H9 (cell line): ENCODE measurements around the gene DNAJC11. TPM values are rescaled to one million over a fixed set of nuclear protein-coding genes. Genes with fewer than 3 reads are reported as not detected.

Experiments
- DNase-seq: peaks from one replicate; pipeline ENCODE4 v3.0.0-alpha.2; 2017
- H2AFZ ChIP-seq: one replicate; pipeline ENCODE4 v1.6.1; 2013; ENCODE audit warnings: mild to moderate bottlenecking, low read length, control low read depth, moderate library complexity
- H2AK5ac ChIP-seq: 2 replicates; pipeline ENCODE4 v1.6.1; 2013; ENCODE audit warnings: low read length, control low read depth, mixed read lengths; ENCODE audit not compliant: insufficient read length
- H2BK120ac ChIP-seq: one replicate; pipeline ENCODE4 v1.6.1; 2013; ENCODE audit warnings: low read depth, mild to moderate bottlenecking, low read length, control low read depth, inconsistent platforms; ENCODE audit not compliant: poor library complexity, severe bottlenecking
- H2BK12ac ChIP-seq: 2 replicates; pipeline ENCODE4 v1.6.1; 2013; ENCODE audit warnings: low read length, control low read depth, mixed read lengths, low read depth; ENCODE audit not compliant: insufficient read length
- H2BK15ac ChIP-seq: 2 replicates; pipeline ENCODE4 v1.6.1; 2013; ENCODE audit warnings: low read depth, low read length, control low read depth
- H2BK20ac ChIP-seq: one replicate; pipeline ENCODE4 v1.6.1; 2013; ENCODE audit warnings: low read depth, mild to moderate bottlenecking, low read length, control low read depth, inconsistent platforms; ENCODE audit not compliant: poor library complexity, severe bottlenecking
- H2BK5ac ChIP-seq: 2 replicates; pipeline ENCODE4 v1.6.1; 2013; ENCODE audit warnings: low read length, control low read depth, mixed read lengths; ENCODE audit not compliant: insufficient read length
- H3K14ac ChIP-seq: 2 replicates; pipeline ENCODE4 v1.6.1; 2013; ENCODE audit warnings: low read length, control low read depth; ENCODE audit not compliant: insufficient read depth
- H3K18ac ChIP-seq: 2 replicates; pipeline ENCODE4 v1.6.1; 2013; ENCODE audit warnings: low read depth, mild to moderate bottlenecking, mixed read lengths, low read length, control low read depth; ENCODE audit not compliant: insufficient read length
- H3K23ac ChIP-seq: 2 replicates; pipeline ENCODE4 v1.6.1; 2013; ENCODE audit warnings: low read length, control low read depth, mixed read lengths, low read depth; ENCODE audit not compliant: insufficient read length
- H3K23me2 ChIP-seq: 2 replicates; pipeline ENCODE4 v1.6.1; 2013; ENCODE audit warnings: low read depth, mild to moderate bottlenecking, mixed read lengths, low read length, control low read depth; ENCODE audit not compliant: insufficient read length, poor library complexity, severe bottlenecking
- H3K27ac ChIP-seq: 2 replicates; pipeline ENCODE4 v1.5.1; 2013; ENCODE audit warnings: low read length, control low read depth, mixed read lengths, low read depth; ENCODE audit not compliant: insufficient read length
- H3K27me3 ChIP-seq: 2 replicates; pipeline ENCODE4 v1.6.1; 2013; ENCODE audit warnings: low read length, control low read depth, inconsistent platforms; ENCODE audit not compliant: insufficient read depth
- H3K4ac ChIP-seq: 2 replicates; pipeline ENCODE4 v1.6.1; 2013; ENCODE audit warnings: low read depth, mild to moderate bottlenecking, control low read depth, inconsistent platforms, low read length, moderate library complexity
- H3K4me1 ChIP-seq: 2 replicates; pipeline ENCODE4 v1.6.1; 2013; ENCODE audit warnings: low read length, control low read depth, inconsistent platforms; ENCODE audit not compliant: insufficient read depth
- H3K4me2 ChIP-seq: 2 replicates; pipeline ENCODE4 v1.6.1; 2013; ENCODE audit warnings: low read length, control low read depth, mixed read lengths; ENCODE audit not compliant: insufficient read length, insufficient read depth
- H3K56ac ChIP-seq: 2 replicates; pipeline ENCODE4 v1.6.1; 2013; ENCODE audit warnings: low read depth, mild to moderate bottlenecking, mixed read lengths, low read length, control low read depth; ENCODE audit not compliant: insufficient read length
- H3K79me1 ChIP-seq: 2 replicates; pipeline ENCODE4 v1.6.1; 2013; ENCODE audit warnings: low read depth, mild to moderate bottlenecking, moderate library complexity, low read length, control low read depth, inconsistent platforms; ENCODE audit not compliant: insufficient read depth, poor library complexity, severe bottlenecking
- H3K79me2 ChIP-seq: 2 replicates; pipeline ENCODE4 v1.6.1; 2013; ENCODE audit warnings: low read length, control low read depth, inconsistent platforms; ENCODE audit not compliant: insufficient read depth
- H3K9ac ChIP-seq: 2 replicates; pipeline ENCODE4 v1.6.1; 2013; ENCODE audit warnings: low read length, control low read depth, mixed read lengths; ENCODE audit not compliant: insufficient read length; ENCODE audit errors: extremely low read depth
- H3K9me3 ChIP-seq: one replicate; pipeline ENCODE4 v1.6.1; 2013; ENCODE audit warnings: low read depth, low read length, inconsistent platforms; ENCODE audit not compliant: control insufficient read depth
- H3T11ph ChIP-seq: one replicate; pipeline ENCODE4 v1.6.1; 2013; ENCODE audit warnings: mild to moderate bottlenecking, low read length, control low read depth, inconsistent platforms
- H4K20me1 ChIP-seq: one replicate; pipeline ENCODE4 v1.6.1; 2013; ENCODE audit not compliant: control insufficient read depth, insufficient read length, insufficient read depth
- H4K5ac ChIP-seq: 2 replicates; pipeline ENCODE4 v1.6.1; 2013; ENCODE audit warnings: low read depth, mild to moderate bottlenecking, mixed read lengths, low read length, control low read depth; ENCODE audit not compliant: insufficient read length
- H4K8ac ChIP-seq: replicated peaks from 2 replicates; pipeline ENCODE4 v1.6.1; 2013; ENCODE audit warnings: low read length, control low read depth, mixed read lengths, low read depth; ENCODE audit not compliant: insufficient read length
- H4K91ac ChIP-seq: 2 replicates; pipeline ENCODE4 v1.6.1; 2013; ENCODE audit warnings: low read depth, mild to moderate bottlenecking, moderate library complexity, mixed read lengths, low read length, control low read depth; ENCODE audit not compliant: insufficient read length
- H3K27ac Mint-ChIP-seq, 3 experiments: 2 replicates in 2 of 3; 3 replicates in 1 of 3; pipeline ENCODE4 v1.8.0; 2020 to 2021; ENCODE audit warnings: mixed read lengths in 3 of 3, mild to moderate bottlenecking in 1 of 3, moderate library complexity in 1 of 3
- H3K27me3 Mint-ChIP-seq: 2 replicates; pipeline ENCODE4 v1.8.0; 2021; ENCODE audit warnings: low read depth, mild to moderate bottlenecking, moderate library complexity, mixed read lengths
- H3K36me3 Mint-ChIP-seq, 3 experiments: 2 replicates in 2 of 3; 3 replicates in 1 of 3; pipeline ENCODE4 v1.8.0; 2020 to 2021; ENCODE audit warnings: low read depth in 3 of 3, mixed read lengths in 3 of 3; ENCODE audit not compliant: insufficient read depth in 1 of 3
- H3K4me1 Mint-ChIP-seq, 2 experiments: 2 replicates each; pipeline ENCODE4 v1.8.0; 2020; ENCODE audit warnings: mixed read lengths in 2 of 2
- H3K4me3 Mint-ChIP-seq, 2 experiments: 2 replicates in 1 of 2; 3 replicates in 1 of 2; pipeline ENCODE4 v1.8.0; 2020 to 2021; ENCODE audit warnings: mild to moderate bottlenecking in 2 of 2, mixed read lengths in 2 of 2, moderate library complexity in 1 of 2
- H3K9me3 Mint-ChIP-seq, 2 experiments: 2 replicates in 1 of 2; 3 replicates in 1 of 2; pipeline ENCODE4 v1.8.0; 2020; ENCODE audit warnings: mild to moderate bottlenecking in 2 of 2, mixed read lengths in 2 of 2, moderate library complexity in 1 of 2
- CTCF ChIP-seq: fragments of 200-600 bp; sonication (generic); conservative IDR thresholded peaks from 3 replicates; pipeline ENCODE4 v1.8.0; 2021; ENCODE audit warnings: antibody characterized with exemption, mild to moderate bottlenecking
- WGBS: extraction: QIAGEN DNeasy Blood & Tissue Kit; methylation state at CpG from one replicate; pipeline ENCODE4 v1.1.7; 2013; ENCODE audit warnings: missing lambda C conversion rate, low lambda C conversion rate, mixed read lengths; ENCODE audit not compliant: insufficient read length; ENCODE audit errors: extremely low coverage; 5-methylcytosine and 5-hydroxymethylcytosine counted together
- total RNA-seq: library from RNA; stranded (reverse); gene quantifications from 2 replicates; pipeline ENCODE4 v1.2.1, GENCODE V29; 2021

The DNAJC11 gene
- total RNA-seq, 1 experiment from 2014 or later: 88.5 TPM

DNA sequence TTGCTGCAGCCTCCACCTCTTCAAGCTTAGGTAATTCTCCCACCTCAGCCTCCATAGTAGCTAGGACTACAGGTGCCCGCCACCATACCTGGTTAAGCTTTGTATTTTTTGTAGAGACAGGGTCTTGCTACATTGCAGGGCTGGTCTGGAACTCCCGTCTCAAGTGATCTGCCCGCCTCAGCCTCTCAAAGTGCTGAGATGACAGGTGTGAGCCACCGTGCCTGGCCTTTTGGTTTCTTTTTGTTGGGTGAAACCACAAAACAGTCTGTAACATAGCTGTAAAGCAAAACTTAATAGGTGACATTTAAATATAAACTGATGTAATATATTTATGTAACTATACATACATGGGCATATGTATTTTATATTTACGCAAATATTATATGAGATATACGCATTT lies 3.1 kb upstream of the DNAJC11 start:
- Histone ChIP-seq H4K20me1 (no peaks in the 10 kb centered on the region), H2AFZ (no peak overlapping the region), H3K23me2 (peaks cover 9% of the 10 kb centered on the region), H3K4me2 (no peak overlapping the region), H3K79me2 (peaks cover 14% of the 10 kb centered on the region; the same call in 1 of the 2 replicates), H3K4me1 (0 out of 2 replicates have a peak, but pooled peaks cover 3% of the 10 kb centered on the region), H2BK20ac (no peak overlapping the region), H3K9ac (no peak overlapping the region), H3K14ac (no peak overlapping the region), H2BK15ac (no peak overlapping the region), H4K91ac (no peak overlapping the region), H3T11ph (no peak overlapping the region), H3K9me3 (no peaks in the 10 kb centered on the region), H3K27me3 (no peaks in the 10 kb centered on the region), H2BK120ac (no peak overlapping the region), H2BK5ac (no peak overlapping the region), H4K8ac (no peak overlapping the region), H2AK5ac (no peak overlapping the region), H3K23ac (no peak overlapping the region), H3K4ac (no peak overlapping the region), H2BK12ac (no peak overlapping the region), H3K18ac (no peak overlapping the region), H3K56ac (no peak overlapping the region), H4K5ac (no peak overlapping the region), H3K79me1 (peaks cover 8% of the 10 kb centered on the region), H3K27ac (no peak overlapping the region)
- H3K4me3 Mint-ChIP-seq: no peak overlapping the region
- H3K4me1 Mint-ChIP-seq: peaks cover 11 to 12% of the 10 kb centered on the region in 2 experiments
- no peaks in the 10 kb centered on the region for H3K9me3 Mint-ChIP-seq
- TF ChIP-seq CTCF: no peak
- H3K27me3 Mint-ChIP-seq: peaks cover 34% of the 10 kb centered on the region
- H3K27ac Mint-ChIP-seq: no peak overlapping the region; a peak in 1 of 7 replicates
- H3K36me3 Mint-ChIP-seq: peaks cover 0 to 4% (median 3%) of the 10 kb centered on the region in 3 experiments; a peak in 1 of 7 replicates
- DNase-seq: no peak
- WGBS: no CpG with 5 or more reads among the region's 6 CpGs
